Suprapubic skin (tissue), 4 donors: Measurements from ENCODE around the gene GRM7. TPM values are rescaled to one million over a fixed set of nuclear protein-coding genes. Genes with fewer than 3 reads are reported as not detected.

Source experiments
- DNase-seq, 2 donors: peaks; one replicate each; pipeline ENCODE4 v3.0.0-alpha.2; 2019; ENCODE audit warnings: low spot score in 2 of 2
- H3K27ac ChIP-seq: fragments of 200-600 bp; sonication (generic); one replicate; pipeline ENCODE4 v1.5.1; 2019
- H3K27me3 ChIP-seq: fragments of 200-600 bp; sonication (generic); one replicate; pipeline ENCODE4 v1.5.1; 2019
- H3K36me3 ChIP-seq: fragments of 200-600 bp; sonication (generic); one replicate; pipeline ENCODE4 v1.5.1; 2019
- H3K4me1 ChIP-seq: fragments of 200-600 bp; sonication (generic); one replicate; pipeline ENCODE4 v1.5.1; 2019
- H3K4me3 ChIP-seq: fragments of 200-600 bp; sonication (generic); one replicate; pipeline ENCODE4 v1.5.1; 2019; ENCODE audit warnings: mild to moderate bottlenecking
- H3K9me3 ChIP-seq: fragments of 200-600 bp; sonication (generic); one replicate; pipeline ENCODE4 v1.5.1; 2019
- EP300 ChIP-seq: sonication (generic); formaldehyde crosslinking; IDR thresholded peaks from one replicate; pipeline ENCODE4 v1.6.1; 2017; ENCODE audit warnings: antibody characterized with exemption
- POLR2A ChIP-seq, 2 donors: fragments of 450-650 bp; IDR thresholded peaks; one replicate each; pipeline ENCODE4 v1.6.1; 2017; ENCODE audit warnings: antibody characterized with exemption in 2 of 2, mild to moderate bottlenecking in 2 of 2, moderate library complexity in 2 of 2
- POLR2AphosphoS5 ChIP-seq, 3 donors: sonication (generic); formaldehyde crosslinking; IDR thresholded peaks; one replicate each; pipeline ENCODE4 v1.6.1; 2017; ENCODE audit warnings: antibody characterized with exemption in 3 of 3
- WGBS: methylation state at CpG from one replicate; pipeline ENCODE4 v1.1.5; 2018; 5-methylcytosine and 5-hydroxymethylcytosine counted together
- total RNA-seq, 4 donors: library from RNA; depleted of rRNA; stranded (reverse); fragments of >200 nt; gene quantifications; one replicate each; pipeline ENCODE4 v1.1.0, GENCODE V29; 2016
- TF ChIP-seq, protein P1 (sequence below), 2 donors: fragments of 200-600 bp in 1 of 2; fragments of 450-650 bp in 1 of 2; sonication (generic) in 1 of 2; IDR thresholded peaks; one replicate each; pipeline ENCODE4 v1.5.1; 2016 to 2019; ENCODE audit warnings: antibody characterized with exemption in 2 of 2, mild to moderate bottlenecking in 1 of 2, moderate library complexity in 1 of 2

Gene GRM7
- total RNA-seq, 4 donors from 2014 or later = 0.21 to 0.48 TPM; not detected in 2

- no peak for DNase-seq
- Histone ChIP-seq H3K4me3 (no peak overlapping the region), H3K36me3 (no peaks in the 10 kb centered on the region), H3K27me3 (no peaks in the 10 kb centered on the region), H3K9me3 (no peaks in the 10 kb centered on the region), H3K4me1 (no peaks in the 10 kb centered on the region), H3K27ac (no peak overlapping the region)
- TF ChIP-seq POLR2AphosphoS5 (IDR thresholded peaks at IDR 0.05) (no peak), POLR2A (IDR thresholded peaks at IDR 0.05) (no peak)
- TF ChIP-seq, protein P1, sequence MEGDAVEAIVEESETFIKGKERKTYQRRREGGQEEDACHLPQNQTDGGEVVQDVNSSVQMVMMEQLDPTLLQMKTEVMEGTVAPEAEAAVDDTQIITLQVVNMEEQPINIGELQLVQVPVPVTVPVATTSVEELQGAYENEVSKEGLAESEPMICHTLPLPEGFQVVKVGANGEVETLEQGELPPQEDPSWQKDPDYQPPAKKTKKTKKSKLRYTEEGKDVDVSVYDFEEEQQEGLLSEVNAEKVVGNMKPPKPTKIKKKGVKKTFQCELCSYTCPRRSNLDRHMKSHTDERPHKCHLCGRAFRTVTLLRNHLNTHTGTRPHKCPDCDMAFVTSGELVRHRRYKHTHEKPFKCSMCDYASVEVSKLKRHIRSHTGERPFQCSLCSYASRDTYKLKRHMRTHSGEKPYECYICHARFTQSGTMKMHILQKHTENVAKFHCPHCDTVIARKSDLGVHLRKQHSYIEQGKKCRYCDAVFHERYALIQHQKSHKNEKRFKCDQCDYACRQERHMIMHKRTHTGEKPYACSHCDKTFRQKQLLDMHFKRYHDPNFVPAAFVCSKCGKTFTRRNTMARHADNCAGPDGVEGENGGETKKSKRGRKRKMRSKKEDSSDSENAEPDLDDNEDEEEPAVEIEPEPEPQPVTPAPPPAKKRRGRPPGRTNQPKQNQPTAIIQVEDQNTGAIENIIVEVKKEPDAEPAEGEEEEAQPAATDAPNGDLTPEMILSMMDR (IDR thresholded peaks at IDR 0.05) = no peak
- WGBS = 78% methylated on average over 1 of the region's 1 CpG
These were observed 806.9 kb downstream of the GRM7 start for GRCh38 chr3:7667774-7668173.

DNA sequence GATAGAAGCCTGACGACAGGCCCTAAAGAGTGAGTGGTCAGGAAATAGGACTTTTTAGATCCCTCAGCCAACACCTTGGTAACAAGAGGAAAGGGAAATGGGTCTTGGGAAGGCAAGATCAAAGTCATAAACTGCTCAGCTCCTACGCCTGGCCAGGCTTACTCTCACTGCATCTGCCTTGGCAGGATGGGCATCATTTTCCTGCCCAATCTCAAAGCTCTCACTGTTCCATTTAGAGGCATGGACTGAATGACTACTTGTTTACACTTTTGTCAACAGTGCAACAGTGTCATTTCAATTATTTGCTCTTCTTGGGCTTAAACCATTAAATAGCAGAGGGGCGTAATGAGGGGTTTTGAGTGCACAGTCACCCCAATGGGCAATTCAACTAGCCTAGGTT lies 808.7 kb downstream of the GRM7 start:
- 89% methylated on average over 3 of the region's 3 CpGs for WGBS
- H3K36me3 ChIP-seq = no peaks in the 10 kb centered on the region
- no peaks in the 10 kb centered on the region for H3K4me1 ChIP-seq
- DNase-seq = no peak
- H3K27ac ChIP-seq = no peak overlapping the region
- no peak overlapping the region for H3K4me3 ChIP-seq
- no peaks in the 10 kb centered on the region for H3K9me3 ChIP-seq
- TF ChIP-seq EP300 (no peak), POLR2AphosphoS5 (IDR thresholded peaks at IDR 0.05) (no peak), POLR2A (IDR thresholded peaks at IDR 0.05) (no peak)
- TF ChIP-seq, protein P1 (IDR thresholded peaks at IDR 0.05) = no peak
- H3K27me3 ChIP-seq = no peaks in the 10 kb centered on the region

GRCh38 chr3:7678521-7678920 lies 817.6 kb downstream of the GRM7 start:
- no peak for DNase-seq
- H3K36me3 ChIP-seq = no peaks in the 10 kb centered on the region
- TF ChIP-seq, protein P1 (IDR thresholded peaks at IDR 0.05) = no peak
- H3K27me3 ChIP-seq = no peaks in the 10 kb centered on the region
- WGBS = 65% methylated on average over 3 of the region's 3 CpGs
- H3K4me1 ChIP-seq = peaks cover 13% of the 10 kb centered on the region
- H3K27ac ChIP-seq = no peak overlapping the region
- H3K4me3 ChIP-seq = no peak overlapping the region
- H3K9me3 ChIP-seq = no peaks in the 10 kb centered on the region

DNA sequence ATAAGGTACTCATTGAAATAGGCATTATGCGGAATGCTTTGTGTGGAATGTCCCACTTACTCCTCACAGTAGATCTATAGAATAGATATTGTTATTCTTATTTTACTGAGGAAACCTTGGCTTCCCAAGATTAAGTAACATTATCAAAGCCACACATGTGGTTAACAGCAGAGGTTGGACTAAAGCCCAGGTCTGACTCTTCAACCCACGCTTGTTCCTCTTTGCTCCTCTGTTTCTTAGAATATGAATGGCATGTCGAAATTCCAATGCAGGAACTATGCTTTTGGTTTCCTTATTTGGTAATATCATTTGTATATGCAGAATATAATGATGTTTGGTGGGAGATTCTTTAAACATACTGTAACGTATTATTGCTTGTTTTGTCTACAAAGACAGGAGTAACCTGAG lies 821.9 kb downstream of the GRM7 start:
- Histone ChIP-seq H3K27me3 (no peaks in the 10 kb centered on the region), H3K4me1 (peaks cover 15% of the 10 kb centered on the region), H3K9me3 (no peaks in the 10 kb centered on the region), H3K4me3 (no peak overlapping the region), H3K36me3 (no peaks in the 10 kb centered on the region), H3K27ac (no peak overlapping the region)
- DNase-seq = peak in 1 of 2 donors; percentile 64
- TF ChIP-seq, protein P1 (IDR thresholded peaks at IDR 0.05) = no peak
- TF ChIP-seq EP300 (no peak), POLR2A (IDR thresholded peaks at IDR 0.05) (no peak), POLR2AphosphoS5 (IDR thresholded peaks at IDR 0.05) (no peak)
- 18% methylated on average over 4 of the region's 4 CpGs for WGBS

GRCh38 chr3:7683426-7683825 lies 822.5 kb downstream of the GRM7 start:
- H3K4me1 ChIP-seq = peaks cover 15% of the 10 kb centered on the region
- no peak overlapping the region for H3K27ac ChIP-seq
- H3K36me3 ChIP-seq = no peaks in the 10 kb centered on the region
- no peak for TF ChIP-seq POLR2AphosphoS5 (IDR thresholded peaks at IDR 0.05)
- TF ChIP-seq, protein P1 (IDR thresholded peaks at IDR 0.05) = no peak
- no peak for TF ChIP-seq EP300
- no peak for TF ChIP-seq POLR2A (IDR thresholded peaks at IDR 0.05)
- H3K9me3 ChIP-seq = no peaks in the 10 kb centered on the region
- H3K4me3 ChIP-seq = no peak overlapping the region
- no peaks in the 10 kb centered on the region for H3K27me3 ChIP-seq
- 58% methylated on average over 1 of the region's 1 CpG for WGBS
- DNase-seq = no peak
